Measurements from ENCODE around the gene KL.

KL gene

DNA sequence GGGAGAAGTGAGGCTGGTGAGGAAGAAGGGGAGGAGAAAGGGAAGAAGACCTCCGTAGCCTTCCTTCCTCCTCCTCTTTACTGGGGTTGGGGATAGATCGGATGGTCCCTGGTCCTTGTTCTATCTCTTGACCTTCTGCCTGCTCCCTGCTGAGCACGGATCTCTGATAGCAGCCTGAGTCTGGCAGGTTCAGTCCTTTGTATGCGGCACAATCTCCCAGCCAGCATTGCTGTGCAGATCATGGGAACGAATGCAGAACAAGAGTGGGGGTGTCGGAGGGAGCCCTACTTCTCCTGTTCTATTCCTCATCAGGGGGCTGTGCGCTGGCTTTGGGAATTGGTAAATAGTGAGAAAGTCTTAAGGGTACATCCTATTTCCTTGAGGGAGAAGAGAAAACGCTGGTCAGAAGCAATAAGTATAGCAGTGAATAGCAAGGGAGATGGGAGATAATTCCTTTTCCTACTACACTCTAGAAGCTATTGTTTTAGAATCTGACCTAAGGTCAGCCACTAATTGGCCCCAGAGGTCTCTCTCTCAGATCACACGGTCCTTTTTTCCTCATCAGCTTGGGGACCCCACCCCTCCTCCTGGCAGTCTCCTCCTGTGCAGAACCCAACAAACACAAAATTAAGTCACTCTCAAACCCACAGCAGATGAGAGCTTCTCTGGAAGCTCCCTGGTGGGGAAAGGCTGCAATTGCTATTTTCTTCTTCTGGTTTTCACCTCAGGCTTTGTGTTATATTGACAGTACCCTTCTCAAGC lies 41.0 kb downstream of the KL start:
- H3K27ac ChIP-seq, result no peak overlapping the region
- TF ChIP-seq, protein P1, sequence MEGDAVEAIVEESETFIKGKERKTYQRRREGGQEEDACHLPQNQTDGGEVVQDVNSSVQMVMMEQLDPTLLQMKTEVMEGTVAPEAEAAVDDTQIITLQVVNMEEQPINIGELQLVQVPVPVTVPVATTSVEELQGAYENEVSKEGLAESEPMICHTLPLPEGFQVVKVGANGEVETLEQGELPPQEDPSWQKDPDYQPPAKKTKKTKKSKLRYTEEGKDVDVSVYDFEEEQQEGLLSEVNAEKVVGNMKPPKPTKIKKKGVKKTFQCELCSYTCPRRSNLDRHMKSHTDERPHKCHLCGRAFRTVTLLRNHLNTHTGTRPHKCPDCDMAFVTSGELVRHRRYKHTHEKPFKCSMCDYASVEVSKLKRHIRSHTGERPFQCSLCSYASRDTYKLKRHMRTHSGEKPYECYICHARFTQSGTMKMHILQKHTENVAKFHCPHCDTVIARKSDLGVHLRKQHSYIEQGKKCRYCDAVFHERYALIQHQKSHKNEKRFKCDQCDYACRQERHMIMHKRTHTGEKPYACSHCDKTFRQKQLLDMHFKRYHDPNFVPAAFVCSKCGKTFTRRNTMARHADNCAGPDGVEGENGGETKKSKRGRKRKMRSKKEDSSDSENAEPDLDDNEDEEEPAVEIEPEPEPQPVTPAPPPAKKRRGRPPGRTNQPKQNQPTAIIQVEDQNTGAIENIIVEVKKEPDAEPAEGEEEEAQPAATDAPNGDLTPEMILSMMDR (conservative IDR thresholded peaks at IDR 0.05), result peak; percentile 48; the same call in 1 of the 2 replicates

GRCh38 chr13:33058776-33059327 lies 42.6 kb downstream of the KL start:
- peak overlapping the region; percentile 21 for H3K27ac ChIP-seq
- TF ChIP-seq, protein P1 (conservative IDR thresholded peaks at IDR 0.05), result no peak

- H3K27ac ChIP-seq, result no peak overlapping the region; the same call in 1 of the 2 replicates
- TF ChIP-seq, protein P1 (conservative IDR thresholded peaks at IDR 0.05), result no peak
These were observed 44.6 kb downstream of the KL start for GRCh38 chr13:33060815-33061214.

- H3K27ac ChIP-seq, result peak overlapping the region; percentile 64
- TF ChIP-seq, protein P1 (conservative IDR thresholded peaks at IDR 0.05), result no peak
These were observed 50.1 kb downstream of the KL start for GRCh38 chr13:33066329-33066728.

DNA sequence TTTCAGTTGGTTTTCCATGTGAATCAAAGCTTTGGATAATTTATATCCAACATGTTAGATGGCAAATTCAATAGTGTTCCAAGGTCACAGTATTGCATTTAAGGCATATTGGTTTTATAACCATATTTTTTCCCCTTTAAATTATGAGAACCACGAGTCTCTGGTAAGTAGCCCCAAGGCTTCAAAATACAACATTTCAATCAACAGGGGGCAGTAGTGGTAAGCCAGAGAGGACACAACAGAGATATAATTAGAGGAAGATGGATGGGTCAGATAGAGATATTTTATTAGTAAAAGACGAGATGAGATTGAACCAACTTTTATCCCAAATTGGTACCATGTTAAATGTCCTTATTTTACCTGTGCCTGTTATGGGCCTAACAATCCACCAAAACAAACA lies 53.1 kb downstream of the KL start:
- TF ChIP-seq, protein P1 (conservative IDR thresholded peaks at IDR 0.05), result no peak
- H3K27ac ChIP-seq, result no peak overlapping the region

DNA sequence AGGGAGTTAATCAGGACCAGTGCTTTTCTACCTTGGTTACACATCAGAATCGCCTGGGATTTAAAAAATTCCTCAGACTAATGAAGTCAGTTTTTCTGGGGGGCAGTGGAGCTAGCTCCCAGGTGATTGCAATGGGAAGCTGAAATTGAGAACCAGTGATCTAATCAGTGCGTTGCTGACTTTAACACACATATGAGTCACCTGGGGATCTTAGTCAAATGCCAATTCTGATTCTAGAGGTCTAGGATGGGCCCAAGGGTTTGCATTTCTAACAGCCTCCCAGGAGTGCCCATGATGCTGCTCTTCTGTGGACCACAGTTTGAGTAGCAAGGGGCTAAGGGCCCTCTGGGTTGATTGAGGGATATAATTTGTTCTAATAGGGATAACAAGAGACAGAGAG lies 54.5 kb downstream of the KL start:
- no peak overlapping the region for H3K27ac ChIP-seq
- TF ChIP-seq, protein P1 (conservative IDR thresholded peaks at IDR 0.05), result no peak

DNA sequence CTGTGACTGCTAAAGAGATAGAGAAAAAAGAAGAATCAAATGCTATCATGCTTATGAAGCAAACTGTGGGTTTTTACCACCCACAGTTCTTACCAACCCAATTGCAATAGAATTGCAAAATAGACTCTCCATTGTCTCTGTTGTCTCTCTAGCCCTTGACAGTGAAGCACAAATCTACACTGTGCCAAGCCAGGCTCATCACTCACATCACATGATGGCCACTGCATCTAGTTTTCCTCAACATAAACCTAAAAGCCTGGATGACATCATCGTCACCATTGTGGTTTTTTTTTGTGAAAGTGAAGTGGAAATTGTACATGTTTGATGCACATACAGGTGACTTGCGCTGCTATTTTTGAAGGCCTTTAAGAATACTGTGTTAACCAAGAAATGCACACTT lies 56.1 kb downstream of the KL start:
- H3K27ac ChIP-seq, result no peak overlapping the region
- TF ChIP-seq, protein P1 (conservative IDR thresholded peaks at IDR 0.05), result no peak

Data from VCaP (cell line).